SK-N-SH (cell line): Measurements from ENCODE around the gene TCP1. TPM values are rescaled to one million over a fixed set of nuclear protein-coding genes. Genes with fewer than 3 reads are reported as not detected.

Experiments
- CTCF ChIA-PET: fragments of 300-600, 350-600 bp; formaldehyde crosslinking; extraction: SDS; loops from one replicate; lab custom pipeline; 2021; lab: Yijun Ruan, JAX
- POLR2A ChIA-PET: fragments of 350-600 bp; sonication (Branson Sonifier 250); formaldehyde crosslinking; extraction: SDS; loops from one replicate; lab custom pipeline; 2020; ENCODE audit warnings: antibody characterized with exemption, inconsistent platforms; lab: Yijun Ruan, JAX
- DNase-seq: peaks from one replicate; pipeline ENCODE4 v3.0.0; 2012
- H2AFZ ChIP-seq: fragments of 200-600 bp; sonication (generic); 2 replicates; pipeline ENCODE4 v1.8.1; 2016; ENCODE audit warnings: antibody characterized with exemption, mild to moderate bottlenecking, low read depth
- H3F3A ChIP-seq: fragments of 200-600 bp; sonication (generic); replicated peaks from 2 replicates; pipeline ENCODE3; 2016; ENCODE audit warnings: antibody characterized with exemption, mild to moderate bottlenecking; ENCODE audit not compliant: insufficient read depth
- H3K27ac ChIP-seq, 2 experiments: fragments of 200-500 bp in 1 of 2; fragments of 200-600 bp in 1 of 2; sonication (Bioruptor generic) in 1 of 2; sonication (generic), shearing (Covaris generic) in 1 of 2; 2 replicates each; pipeline versions ENCODE4 v1.5.1 to v1.6.1; 2014 to 2016; ENCODE audit warnings: low read depth in 2 of 2, inconsistent platforms in 1 of 2, low read length in 1 of 2, mild to moderate bottlenecking in 1 of 2, mixed read lengths in 1 of 2
- H3K27me3 ChIP-seq: fragments of 200-600 bp; sonication (generic), shearing (Covaris generic); 2 replicates; pipeline ENCODE4 v1.6.1; 2016; ENCODE audit warnings: mixed run types; ENCODE audit not compliant: insufficient read depth
- H3K36me3 ChIP-seq, 2 experiments: fragments of 200-500 bp in 1 of 2; fragments of 200-600 bp in 1 of 2; sonication (Bioruptor generic) in 1 of 2; sonication (generic) in 1 of 2; replicated peaks in 1 of 2; 2 replicates each; pipeline versions ENCODE3 to v1.5.1; 2014 to 2016; ENCODE audit warnings: low read length in 1 of 2, mild to moderate bottlenecking in 1 of 2; ENCODE audit not compliant: insufficient read depth in 2 of 2, control insufficient read depth in 1 of 2
- H3K4me1 ChIP-seq, 2 experiments: fragments of 200-500 bp in 1 of 2; fragments of 200-600 bp in 1 of 2; sonication (Bioruptor generic) in 1 of 2; sonication (generic), shearing (Covaris generic) in 1 of 2; 2 replicates each; pipeline versions ENCODE4 v1.5.1 to v1.6.1; 2014 to 2016; ENCODE audit warnings: low read depth in 1 of 2, low read length in 1 of 2, mixed run types in 1 of 2; ENCODE audit not compliant: insufficient read depth in 2 of 2, control insufficient read depth in 1 of 2
- H3K4me2 ChIP-seq: fragments of 200-600 bp; sonication (generic), shearing (Covaris generic); 2 replicates; pipeline ENCODE4 v1.6.1; 2017; ENCODE audit warnings: mixed run types
- H3K4me3 ChIP-seq, 2 experiments: fragments of 200-500 bp in 1 of 2; fragments of 200-600 bp in 1 of 2; sonication (Bioruptor generic) in 1 of 2; sonication (generic), shearing (Covaris generic) in 1 of 2; 2 replicates each; pipeline versions ENCODE4 v1.5.1 to v1.8.1; 2014 to 2016; ENCODE audit warnings: low read depth in 2 of 2, inconsistent platforms in 1 of 2, low read length in 1 of 2, mild to moderate bottlenecking in 1 of 2, mixed read lengths in 1 of 2, moderate library complexity in 1 of 2
- H3K79me2 ChIP-seq: fragments of 200-600 bp; sonication (generic); 2 replicates; pipeline ENCODE4 v1.8.1; 2017; ENCODE audit warnings: mild to moderate bottlenecking; ENCODE audit not compliant: insufficient read depth
- H3K9ac ChIP-seq: fragments of 200-600 bp; sonication (generic); 2 replicates; pipeline ENCODE4 v1.6.1; 2017; ENCODE audit warnings: mixed run types
- H3K9me2 ChIP-seq: fragments of 200-600 bp; sonication (generic); 2 replicates; pipeline ENCODE4 v1.6.1; 2017; ENCODE audit warnings: mixed run types
- H3K9me3 ChIP-seq: fragments of 200-600 bp; sonication (generic); 2 replicates; pipeline ENCODE4 v1.6.1; 2017; ENCODE audit warnings: mixed run types, mild to moderate bottlenecking, moderate library complexity
- H4K20me1 ChIP-seq: fragments of 200-600 bp; sonication (generic); 2 replicates; pipeline ENCODE4 v1.6.1; 2017; ENCODE audit warnings: mild to moderate bottlenecking, mixed run types; ENCODE audit not compliant: insufficient read depth
- CHD2 ChIP-seq: fragments of 150-350 bp; IDR thresholded peaks from 2 replicates; pipeline ENCODE4 v1.6.1; 2018; ENCODE audit warnings: low read length; ENCODE audit not compliant: partially characterized antibody
- ELF1 ChIP-seq: IDR thresholded peaks from 2 replicates; pipeline ENCODE4 v1.4.0; 2012
- EP300 ChIP-seq, 2 experiments: IDR thresholded peaks; 2 replicates each; pipeline versions ENCODE4 v1.4.0 to v1.6.1; 2012; ENCODE audit warnings: borderline replicate concordance in 1 of 2, low read depth in 1 of 2, low read length in 1 of 2
- EZH2phosphoT487 ChIP-seq: fragments of 200-600 bp; sonication (generic); IDR thresholded peaks from 2 replicates; pipeline ENCODE4 v1.6.1; 2017; ENCODE audit warnings: low read depth, mixed run types, mild to moderate bottlenecking, antibody characterized with exemption, moderate library complexity, borderline replicate concordance
- FOSL2 ChIP-seq: IDR thresholded peaks from 2 replicates; pipeline ENCODE4 v1.4.0; 2012; ENCODE audit warnings: low read depth, mild to moderate bottlenecking, moderate library complexity, borderline replicate concordance
- FOXJ3 ChIP-seq: sonication (generic); formaldehyde crosslinking; IDR thresholded peaks from 2 replicates; pipeline ENCODE4 v1.5.1; 2020; ENCODE audit warnings: mild to moderate bottlenecking, missing genetic modification reagents
- GABPA ChIP-seq: IDR thresholded peaks from 2 replicates; pipeline ENCODE4 v1.4.0; 2012; ENCODE audit warnings: low read depth, mild to moderate bottlenecking
- GATA2 ChIP-seq: sonication (generic); formaldehyde crosslinking; IDR thresholded peaks from 2 replicates; pipeline ENCODE4 v1.5.0; 2020; ENCODE audit warnings: mild to moderate bottlenecking, missing genetic modification reagents
- JUND ChIP-seq: IDR thresholded peaks from 2 replicates; pipeline ENCODE4 v1.4.0; 2012
- MXI1 ChIP-seq: IDR thresholded peaks from 2 replicates; pipeline ENCODE4 v1.6.1; 2012; ENCODE audit warnings: mild to moderate bottlenecking, low read depth, low read length, improper control_type of control experiment
- NRF1 ChIP-seq: IDR thresholded peaks from 2 replicates; pipeline ENCODE4 v1.6.1; 2012; ENCODE audit warnings: low read depth, mild to moderate bottlenecking, low read length
- PBX3 ChIP-seq: IDR thresholded peaks from 2 replicates; pipeline ENCODE4; 2012
- POLR2AphosphoS5 ChIP-seq: IDR thresholded peaks from 2 replicates; pipeline ENCODE4 v1.6.1; 2012; ENCODE audit warnings: low read depth, low read length
- RAD21 ChIP-seq: IDR thresholded peaks from 2 replicates; pipeline ENCODE4 v1.6.1; 2012; ENCODE audit warnings: mild to moderate bottlenecking, low read length
- RCOR1 ChIP-seq: fragments of 150-350 bp; IDR thresholded peaks from 2 replicates; pipeline ENCODE4 v1.6.1; 2017; ENCODE audit warnings: antibody characterized with exemption, low read length
- REST ChIP-seq: IDR thresholded peaks from 2 replicates; pipeline ENCODE4 v1.6.1; 2012; ENCODE audit warnings: mild to moderate bottlenecking, low read depth, low read length, moderate library complexity
- RFX5 ChIP-seq: IDR thresholded peaks from 2 replicates; pipeline ENCODE4 v1.6.1; 2012; ENCODE audit warnings: mild to moderate bottlenecking, improper control_type of control experiment, low read length
- SIN3A ChIP-seq: IDR thresholded peaks from 2 replicates; pipeline ENCODE4 v1.6.1; 2012; ENCODE audit warnings: low read depth, mild to moderate bottlenecking, low read length, moderate library complexity, borderline replicate concordance
- TEAD4 ChIP-seq: IDR thresholded peaks from 2 replicates; pipeline ENCODE4 v1.4.0; 2012; ENCODE audit warnings: mild to moderate bottlenecking, borderline replicate concordance; ENCODE audit not compliant: insufficient read depth
- USF1 ChIP-seq: IDR thresholded peaks from 2 replicates; pipeline ENCODE4 v1.4.0; 2012; ENCODE audit warnings: low read depth, borderline replicate concordance
- ZBTB33 ChIP-seq: IDR thresholded peaks from 2 replicates; pipeline ENCODE4 v1.4.0; 2012; ENCODE audit warnings: low read depth, borderline replicate concordance
- WGBS: methylation state at CpG from one replicate; pipeline ENCODE4 v1.1.6; 2017; ENCODE audit warnings: low lambda C conversion rate; 5-methylcytosine and 5-hydroxymethylcytosine counted together
- polyA plus RNA-seq, 3 experiments: library from polyadenylated mRNA; depleted of rRNA; stranded (reverse); fragments of >200 nt; gene quantifications; 2 replicates each; pipeline ENCODE4 v1.2.3, GENCODE V29; 2012

Gene TCP1
- polyA plus RNA-seq, 1 of the 3 experiments (the other 2 are of a cell fraction) = 154 TPM

GRCh38 chr6:159762681-159763293 is 26.6 kb downstream of the TCP1 start (continued):
- TF ChIP-seq EP300 (IDR thresholded peaks at IDR 0.05; ENCODE audit: borderline replicate concordance in 1 of 2, low read depth in 1 of 2, low read length in 1 of 2) = no peak
- TF ChIP-seq, all 33 proteins: peak for 0

GRCh38 chr6:159761873-159762680 is 27.3 kb downstream of the TCP1 start, which contains the start of gene ACAT2:
ACAT2 (plus strand) TSS chr6:159762045; CDS start chr6:159762088, 43 bp downstream.
- peak; percentile 99 for DNase-seq
- Histone ChIP-seq H3K27ac (peak within 1 kb of the TSS; percentile 94 to 97), H3K27me3 (no peaks in the 10 kb centered on the region), H3K4me1 (peaks cover 13 to 20% of the 10 kb centered on the region in 2 experiments), H3K4me2 (peak within 1 kb of the TSS; percentile 99), H3K36me3 (peaks cover 32 to 44% of the 10 kb centered on the region in 2 experiments), H3K9me3 (no peaks in the 10 kb centered on the region), H4K20me1 (no peaks in the 10 kb centered on the region), H3K9me2 (no peaks in the 10 kb centered on the region), H2AFZ (peak within 1 kb of the TSS; percentile 95), H3F3A (peaks cover 37% of the 10 kb centered on the region), H3K79me2 (peaks cover 23% of the 10 kb centered on the region), H3K4me3 (peak within 1 kb of the TSS; percentile 75 to 85), H3K9ac (peak within 1 kb of the TSS; percentile 87)
- WGBS = 0% methylated on average over 2 of the region's 76 CpGs
- ChIA-PET POLR2A (interaction anchor here (0.6 to 2.3 kb wide), 3 partner anchors 25 to 35 kb away, joined by 3 to 11 read pairs (median 11); partner anchors contain the start of genes MRPL18, TCP1 and WTAP), CTCF (interaction anchor here (1.1 kb wide), 1 partner anchor 33 kb away, joined by 3 read pairs; no protein-coding TSS in a partner anchor)
- TF ChIP-seq JUND = no peak
- no peak for TF ChIP-seq EZH2phosphoT487
- no peak for TF ChIP-seq PBX3
- no peak for TF ChIP-seq USF1
- TF ChIP-seq FOSL2 = no peak
- TF ChIP-seq RAD21 = no peak
- TF ChIP-seq ELF1 = no peak
- no peak for TF ChIP-seq RCOR1
- TF ChIP-seq RFX5 = peak; percentile 90
- peak; percentile 49 for TF ChIP-seq CHD2
- no peak for TF ChIP-seq ZBTB33
- no peak for TF ChIP-seq REST
- TF ChIP-seq SIN3A = no peak; the same call in 1 of the 2 replicates
- TF ChIP-seq NRF1 = peak; percentile 92
- peak; percentile 65 for TF ChIP-seq MXI1
- no peak for TF ChIP-seq FOXJ3 (CRISPR knock-in tag)
- no peak for TF ChIP-seq TEAD4
- TF ChIP-seq POLR2AphosphoS5 = peak; percentile 57; the same call in 1 of the 2 replicates
- TF ChIP-seq GABPA = no peak
- TF ChIP-seq GATA2 (CRISPR knock-in tag) = no peak
